HG03442 (cell line): ENCODE results near the gene ZBTB7C.

Source experiments
- ATAC-seq: cut with Tn5 transposase; IDR thresholded peaks from one replicate; pipeline ENCODE4 v1.9.1; 2021; ENCODE audit warnings: mild to moderate bottlenecking, moderate library complexity; ENCODE audit not compliant: unreplicated experiment

Gene ZBTB7C

GRCh38 chr18:48418539-48419276, 9.5 kb upstream of the ZBTB7C start:
- ATAC-seq, result no peak

DNA sequence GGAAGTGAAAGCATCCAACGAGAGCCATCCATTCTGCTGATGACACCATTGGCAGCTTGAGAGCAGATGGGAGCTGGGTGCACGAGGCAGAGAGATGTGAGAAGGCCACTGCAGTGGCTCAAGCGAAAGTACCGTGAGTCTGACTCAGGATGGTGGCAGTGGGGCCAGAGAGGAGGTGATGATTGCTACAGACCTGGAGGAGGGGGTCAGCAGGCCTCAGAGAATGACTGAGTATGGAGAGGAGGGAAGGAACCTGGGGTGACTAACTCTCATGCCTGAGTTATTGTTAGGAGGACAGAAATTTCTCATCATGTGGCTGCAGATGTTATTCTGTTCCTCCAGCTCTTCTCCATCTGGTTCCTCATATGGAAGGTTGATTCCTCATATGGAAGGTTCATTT, 8.8 kb upstream of the ZBTB7C start:
- no peak for ATAC-seq

- no peak for ATAC-seq
Observed at GRCh38 chr18:48413342-48413741, 4.2 kb upstream of the ZBTB7C start.

DNA sequence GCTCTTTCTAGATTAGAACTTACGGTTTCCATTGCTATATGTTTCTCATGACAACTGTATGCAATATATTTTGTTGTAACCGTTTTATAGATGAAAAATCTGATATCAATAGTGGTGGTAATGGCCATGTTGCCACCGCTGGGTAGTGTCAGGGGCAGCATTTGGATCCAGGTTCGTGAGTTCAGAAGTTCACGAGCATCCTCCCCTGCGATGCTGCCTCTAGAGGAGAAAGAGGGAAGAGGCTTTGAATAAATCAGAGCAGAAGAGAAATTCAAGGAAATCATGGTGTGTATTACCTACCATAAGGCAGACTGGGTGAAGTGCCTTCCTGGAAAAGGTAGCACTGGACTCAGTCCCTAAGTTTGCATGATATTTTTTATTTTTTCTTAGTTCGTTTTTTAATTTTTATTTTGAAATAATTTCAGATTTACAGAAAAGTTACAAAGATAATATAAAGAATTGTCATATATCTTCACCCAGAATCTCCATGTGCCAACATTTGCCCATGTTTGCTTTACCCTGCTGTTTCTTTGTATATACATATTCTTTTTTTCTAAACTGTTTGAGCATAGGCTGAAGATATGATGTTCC, 3.3 kb upstream of the ZBTB7C start:
- no peak for ATAC-seq

DNA sequence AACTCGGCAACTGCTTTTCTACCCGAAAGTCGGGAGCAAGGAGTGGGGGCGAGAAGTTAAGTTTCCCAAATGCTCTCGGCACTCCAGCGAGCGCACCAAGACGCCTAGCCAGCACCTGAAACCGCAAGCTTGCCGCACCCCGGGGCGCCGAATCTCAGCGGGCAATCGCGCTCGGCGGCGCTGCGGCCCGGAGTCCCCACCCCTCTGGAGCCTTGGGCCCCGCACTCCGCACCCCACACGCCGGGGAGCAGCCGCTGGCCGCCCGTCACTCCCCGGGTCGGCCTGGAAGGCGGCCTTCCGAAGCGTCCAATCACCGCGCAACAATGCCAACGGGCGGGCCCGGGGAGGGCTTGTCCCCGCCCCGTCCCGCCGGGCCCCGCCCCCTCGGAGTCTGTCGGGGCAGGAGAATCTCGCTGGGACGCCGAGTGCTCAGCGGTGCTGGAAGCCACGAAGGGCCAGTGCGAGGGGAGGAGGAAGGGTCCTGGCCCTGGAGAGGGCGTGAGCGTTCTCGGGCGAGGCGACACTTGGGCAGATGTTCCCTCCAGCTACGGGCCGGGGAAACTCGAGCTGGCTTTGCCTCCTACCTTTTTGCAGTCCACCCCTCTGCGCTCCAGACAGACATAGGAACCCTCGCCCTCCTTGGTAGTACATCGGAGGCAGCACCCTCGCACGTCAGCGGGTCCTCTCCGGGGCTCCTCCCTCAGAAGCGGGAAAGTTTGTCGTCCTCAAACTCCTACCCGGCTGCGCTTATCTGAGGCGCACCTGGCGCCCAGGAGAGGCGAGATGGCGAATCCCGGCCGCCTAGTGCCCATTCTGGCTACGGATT, 1.1 kb upstream of the ZBTB7C start:
- ATAC-seq, result peak; percentile 93

GRCh38 chr18:48409591-48410094, 460 bp upstream of the ZBTB7C start:
- peak; percentile 5 for ATAC-seq

DNA sequence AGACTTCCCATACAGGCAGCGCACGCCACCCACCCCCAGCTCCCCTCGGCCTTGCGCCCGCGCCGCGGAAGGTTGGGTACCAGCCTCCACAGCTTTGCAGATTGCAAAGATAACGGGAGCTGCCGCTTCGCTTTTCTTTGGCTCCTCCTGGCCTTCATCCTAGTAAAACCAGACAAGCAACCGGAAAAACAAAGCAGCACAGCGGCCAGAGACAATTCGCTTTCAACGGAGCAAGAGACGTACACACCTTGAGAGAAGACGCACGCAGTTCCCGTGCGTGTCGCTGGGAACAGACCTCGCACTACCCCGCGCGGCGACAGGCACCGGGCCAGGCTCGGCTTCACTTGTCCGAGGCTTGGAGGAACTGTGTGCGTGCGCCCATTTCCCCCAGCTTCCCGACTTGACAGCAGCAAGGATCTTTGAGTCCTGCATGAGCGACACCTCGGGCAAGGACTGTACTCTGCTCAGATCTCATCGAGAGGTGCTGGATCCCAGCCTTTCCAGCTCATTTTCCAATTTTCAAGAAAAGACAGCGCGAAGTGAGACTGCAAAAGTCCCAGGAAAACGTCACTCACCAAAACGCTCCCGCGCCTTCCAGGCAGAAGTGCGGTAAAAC, 964 bp downstream of the ZBTB7C start:
- ATAC-seq, result no peak

- no peak for ATAC-seq
Observed at GRCh38 chr18:48407358-48407757, 1.8 kb downstream of the ZBTB7C start.

- no peak for ATAC-seq
Observed at GRCh38 chr18:48405978-48406377, 3.2 kb downstream of the ZBTB7C start.

DNA sequence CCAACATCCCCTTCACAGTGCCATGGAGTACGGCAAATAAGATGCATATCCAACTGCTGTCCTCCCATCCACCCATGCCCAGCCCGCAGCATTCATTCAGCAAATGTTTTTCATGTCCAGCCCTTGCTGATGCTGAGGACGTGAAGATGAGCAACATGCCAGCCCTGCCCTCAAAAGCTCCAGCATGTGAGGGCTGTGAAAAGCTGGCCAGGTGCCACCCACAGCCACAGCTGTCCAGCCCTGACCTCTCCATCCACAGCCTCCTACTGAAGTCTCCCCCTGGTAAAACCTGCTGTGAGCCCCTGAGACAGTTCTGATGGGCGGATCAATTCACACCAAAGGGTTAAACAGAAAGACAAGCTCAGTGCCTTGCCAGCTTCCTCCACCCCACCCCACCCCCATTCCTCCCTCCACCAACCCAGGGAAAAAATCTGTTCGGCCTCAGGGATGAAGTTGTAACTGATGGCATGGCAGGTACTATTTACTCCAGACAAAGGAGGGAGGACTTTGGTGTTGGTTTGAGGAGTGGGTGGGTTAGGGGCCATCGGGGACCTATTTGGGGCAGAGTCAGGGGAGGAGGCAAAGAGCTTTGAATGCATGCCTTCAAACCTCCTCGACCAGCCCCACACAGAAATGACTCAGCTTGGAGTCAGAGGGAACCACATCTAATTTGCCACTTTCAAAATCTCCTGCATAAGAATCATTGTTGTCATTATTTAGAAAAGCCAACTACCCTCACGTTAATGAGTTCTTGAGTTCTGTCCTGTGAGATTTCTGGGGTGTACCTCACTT, 4.3 kb downstream of the ZBTB7C start:
- ATAC-seq, result no peak

GRCh38 chr18:48402953-48403352, 6.2 kb downstream of the ZBTB7C start:
- no peak for ATAC-seq

DNA sequence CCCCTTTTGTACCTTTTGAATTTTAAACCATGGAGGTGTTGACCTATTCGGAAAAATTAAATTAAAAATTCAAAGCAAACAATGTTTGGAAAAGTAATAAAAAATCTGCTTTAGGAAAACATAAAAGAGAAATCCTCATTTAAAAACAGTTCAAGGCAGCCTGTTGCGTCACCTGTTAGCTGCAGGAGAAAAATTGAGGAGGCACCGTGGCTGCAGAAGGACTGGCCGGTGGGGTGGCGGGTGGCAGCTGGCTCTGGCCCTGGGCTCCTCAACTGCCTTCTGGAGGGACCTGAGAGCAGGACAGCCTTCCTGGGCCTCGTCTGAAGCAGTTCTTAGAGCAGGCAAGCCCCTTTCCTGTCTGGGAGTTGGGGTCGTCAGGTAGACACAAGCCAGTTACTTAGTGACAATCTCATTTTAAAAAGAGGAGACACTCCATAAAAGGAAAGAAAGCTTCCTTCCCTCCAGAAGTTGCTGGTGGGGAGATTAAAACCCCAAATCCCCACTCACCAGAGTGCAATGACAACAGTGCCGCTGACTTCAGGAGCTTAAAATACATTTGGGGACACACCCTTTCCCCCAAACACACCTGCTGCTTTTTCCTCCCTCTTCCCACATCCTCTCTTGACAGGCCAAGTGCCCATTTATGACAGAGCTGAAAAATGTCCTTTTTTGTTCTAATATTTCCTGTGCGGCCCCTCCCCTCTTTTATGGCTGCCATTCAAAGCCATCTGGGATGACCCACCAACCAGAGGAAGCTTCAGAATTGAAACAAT, 9.7 kb downstream of the ZBTB7C start:
- no peak for ATAC-seq

- no peak for ATAC-seq
Observed at GRCh38 chr18:48398074-48398473, 11.1 kb downstream of the ZBTB7C start.

GRCh38 chr18:48397021-48397420, 12.2 kb downstream of the ZBTB7C start:
- no peak for ATAC-seq

DNA sequence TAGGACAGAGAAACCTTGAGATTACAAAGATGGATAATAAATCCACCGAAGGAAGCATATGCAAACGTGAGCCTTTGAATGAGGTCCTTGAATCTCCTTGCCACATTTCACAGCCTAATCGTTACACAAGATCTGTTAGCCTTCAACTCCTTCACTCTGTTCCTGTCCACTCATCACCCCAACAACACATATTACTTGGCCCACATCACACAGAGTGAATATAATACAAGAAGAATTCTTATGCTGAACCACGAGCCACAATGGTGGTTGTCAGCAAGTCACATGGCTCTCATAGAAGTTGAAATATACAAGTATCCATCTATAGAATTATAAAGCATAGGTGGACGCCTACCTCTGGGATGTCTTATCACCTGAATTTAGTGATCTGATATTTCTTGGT, 12.6 kb downstream of the ZBTB7C start:
- ATAC-seq, result no peak

GRCh38 chr18:48395646-48396045, 13.5 kb downstream of the ZBTB7C start:
- ATAC-seq, result no peak

GRCh38 chr18:48394176-48394575, 15.0 kb downstream of the ZBTB7C start:
- no peak for ATAC-seq

DNA sequence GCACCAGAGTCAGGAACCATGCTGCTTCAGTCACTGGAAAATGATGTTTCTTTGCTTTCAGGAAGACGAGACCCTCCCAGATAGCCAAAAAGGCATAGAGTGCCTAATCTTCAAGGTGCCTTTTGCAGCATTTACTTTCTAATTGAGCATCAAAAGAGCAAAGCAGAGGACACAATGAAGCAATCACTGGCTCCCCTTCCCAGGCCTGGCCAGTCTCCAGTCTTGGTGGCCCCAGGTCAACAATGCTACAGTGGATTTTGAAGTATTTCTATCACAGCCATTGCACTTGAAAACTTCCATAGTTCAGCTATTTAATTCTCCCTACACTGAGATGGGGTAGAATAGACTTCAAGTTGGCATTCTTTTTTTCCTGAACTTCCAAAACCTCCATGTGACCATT, 15.4 kb downstream of the ZBTB7C start:
- no peak for ATAC-seq

DNA sequence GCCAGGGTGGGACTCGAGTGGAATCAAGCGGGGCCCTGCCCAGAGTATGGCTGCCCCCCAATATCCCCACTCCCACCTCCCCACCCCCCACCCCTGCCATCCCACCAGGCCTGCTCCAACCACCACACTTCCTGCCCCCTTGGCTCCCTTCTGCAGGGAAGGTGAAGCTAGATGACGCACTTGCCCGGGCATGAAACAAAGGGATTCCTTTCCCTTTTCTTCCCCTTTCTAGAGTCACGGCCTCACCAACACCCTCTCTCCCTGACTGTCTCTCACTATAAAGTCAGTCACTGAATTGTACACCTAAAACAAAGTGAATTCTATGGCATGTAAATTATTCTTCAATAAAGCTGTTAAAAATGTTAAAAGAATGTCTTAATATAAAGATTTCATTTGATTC, 16.0 kb downstream of the ZBTB7C start:
- ATAC-seq, result no peak

DNA sequence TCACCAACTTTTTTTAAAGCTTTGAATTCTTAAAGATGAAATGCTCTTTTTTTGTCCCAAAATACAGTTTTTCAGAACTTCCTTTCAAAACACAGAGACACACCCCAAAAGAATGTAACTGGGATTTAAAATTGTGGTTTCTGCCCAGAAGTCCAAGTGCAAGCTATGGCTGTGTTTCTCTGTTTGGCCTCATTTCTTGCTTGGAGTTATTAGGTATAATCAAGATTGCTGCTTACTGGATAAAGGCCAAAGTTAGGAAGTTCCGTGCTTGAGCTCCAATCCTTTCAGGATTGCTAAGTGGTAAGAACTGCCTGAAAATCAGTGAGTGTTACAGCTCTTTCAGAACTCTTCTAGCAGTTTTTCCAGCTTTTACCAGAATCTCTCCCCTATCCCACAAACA, 16.9 kb downstream of the ZBTB7C start:
- ATAC-seq, result no peak
